ENCODE results near the gene VCAN.

Gene VCAN

DNA sequence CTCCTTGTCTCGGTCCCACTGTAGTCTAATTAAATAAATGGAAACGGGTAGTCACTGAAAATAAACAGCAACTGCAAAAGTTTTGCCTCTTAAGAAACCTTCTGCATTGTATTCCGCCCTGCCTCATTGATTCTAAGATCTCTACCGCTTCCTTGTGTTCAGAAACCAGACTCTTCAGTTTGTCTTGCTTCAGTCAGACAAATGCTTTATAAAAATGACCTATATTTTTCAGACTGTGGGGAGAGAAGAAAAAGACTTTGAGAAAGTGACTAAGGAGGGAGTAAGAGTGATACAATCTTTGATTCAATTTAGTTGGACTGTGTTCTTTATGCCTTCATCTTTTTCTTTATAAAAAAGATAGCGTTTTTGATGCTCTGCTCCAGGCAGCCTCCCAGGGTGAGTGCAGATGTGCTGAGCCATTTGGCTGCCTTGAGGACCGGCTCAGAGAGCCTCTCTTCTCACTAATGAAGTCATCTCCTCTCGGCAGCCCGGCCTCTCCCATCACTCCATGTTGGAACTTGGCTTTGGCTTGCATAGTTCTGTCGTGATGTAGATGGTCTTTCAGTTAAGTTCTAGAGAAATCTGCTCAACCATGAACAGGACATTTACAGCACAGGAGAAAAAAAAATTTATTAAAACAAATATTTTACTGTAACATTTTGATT, 4.0 kb upstream of the VCAN start:
- DNase-seq (ENCODE audit: low read depth) = peak; percentile 18

- DNase-seq (ENCODE audit: low read depth) = no peak
Measured at GRCh38 chr5:83469075-83469474, 2.5 kb upstream of the VCAN start.

GRCh38 chr5:83470526-83471404, 779 bp upstream of the VCAN start:
- DNase-seq (ENCODE audit: low read depth) = no peak

GRCh38 chr5:83472213-83472507, 616 bp downstream of the VCAN start:
- DNase-seq (ENCODE audit: low read depth) = no peak

DNA sequence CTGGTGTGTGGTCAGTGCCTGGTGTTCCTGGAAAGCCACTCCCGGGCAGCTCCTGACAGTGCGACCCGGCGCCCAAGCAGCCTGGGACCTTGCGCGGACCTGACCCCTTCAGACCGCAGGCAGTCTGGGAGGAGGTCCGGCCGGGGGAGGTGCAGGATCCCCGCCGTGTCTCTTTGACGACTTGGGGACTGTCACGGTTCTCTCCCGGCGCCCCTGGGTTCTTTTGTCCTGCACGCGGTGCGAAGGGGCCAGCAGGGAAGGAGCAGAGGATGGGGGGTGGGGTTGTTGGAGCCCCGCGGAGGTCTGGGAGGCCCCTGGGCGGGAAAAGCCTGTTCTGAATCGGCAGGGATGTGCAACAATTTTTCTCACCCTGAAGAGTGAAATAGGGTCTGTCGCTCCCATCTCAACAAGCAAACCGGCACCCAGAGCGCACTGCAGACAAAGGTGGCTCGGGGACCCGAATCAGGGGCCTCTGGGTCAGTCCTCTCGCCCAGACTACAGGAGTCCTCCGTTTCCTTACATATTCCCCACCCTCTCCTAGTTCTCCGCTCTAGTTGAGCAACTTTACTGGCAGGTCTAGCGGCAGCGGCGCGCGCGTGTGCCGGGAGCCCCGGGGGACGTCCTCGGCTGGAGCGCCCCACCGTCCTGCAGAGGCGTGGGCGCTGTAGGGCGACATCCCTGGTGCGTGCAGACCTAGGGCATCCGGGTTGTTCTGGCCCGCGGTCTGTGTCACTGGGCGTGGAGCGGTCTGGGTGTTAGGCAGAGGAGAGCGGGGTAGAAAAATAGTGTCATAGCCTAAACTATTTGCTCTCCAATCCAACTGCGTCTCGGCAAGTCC, 1.2 kb downstream of the VCAN start:
- peak; percentile 15 for DNase-seq (ENCODE audit: low read depth)

GRCh38 chr5:83473346-83474160, 2.0 kb downstream of the VCAN start:
- peak; percentile 97 for DNase-seq (ENCODE audit: low read depth)

- peak; percentile 89 for DNase-seq (ENCODE audit: low read depth)
Measured at GRCh38 chr5:83474161-83474796, 2.7 kb downstream of the VCAN start.

DNA sequence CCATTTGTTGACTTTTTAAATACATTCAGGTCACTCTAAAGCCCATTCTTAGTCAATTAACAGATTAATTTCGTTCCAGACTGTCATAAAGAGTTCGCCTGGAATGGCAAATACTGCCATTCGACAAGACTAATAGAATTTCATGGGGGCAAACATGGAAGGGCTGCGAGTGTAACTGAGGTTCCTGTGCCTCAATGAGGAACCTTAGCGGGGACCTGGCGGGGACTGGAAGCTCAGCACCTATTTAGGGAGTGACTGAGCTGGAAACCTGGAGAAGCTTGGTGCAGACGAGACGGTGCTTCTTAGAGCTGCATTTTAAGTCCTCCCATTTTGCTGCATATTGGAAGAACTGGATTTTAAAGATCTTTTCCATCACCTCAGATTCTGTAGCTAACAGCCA, 3.4 kb downstream of the VCAN start:
- no peak for DNase-seq (ENCODE audit: low read depth)

DNA sequence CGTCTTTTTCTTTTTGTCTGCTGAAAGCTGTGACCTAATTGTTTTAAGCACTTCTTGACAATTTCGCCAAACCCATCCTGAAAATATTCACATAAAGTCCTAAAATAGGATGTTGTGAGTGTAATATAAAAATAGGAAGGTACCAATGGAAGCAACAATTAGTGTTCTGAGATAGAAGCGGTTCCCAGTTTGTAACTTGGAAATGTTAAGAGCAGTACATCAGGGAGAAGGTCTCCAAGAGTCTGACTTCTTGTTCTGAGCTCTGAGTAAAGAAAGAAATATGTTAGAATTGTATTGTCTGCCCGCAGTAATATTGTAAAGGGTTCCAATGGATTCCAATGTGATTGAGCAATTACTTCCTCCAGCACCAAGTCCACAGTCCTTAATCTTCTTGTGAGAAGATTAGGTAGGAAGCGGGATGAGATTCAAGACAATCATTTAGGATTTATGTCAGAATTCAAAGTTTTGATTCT, 3.9 kb downstream of the VCAN start:
- peak; percentile 91 for DNase-seq (ENCODE audit: low read depth)

DNA sequence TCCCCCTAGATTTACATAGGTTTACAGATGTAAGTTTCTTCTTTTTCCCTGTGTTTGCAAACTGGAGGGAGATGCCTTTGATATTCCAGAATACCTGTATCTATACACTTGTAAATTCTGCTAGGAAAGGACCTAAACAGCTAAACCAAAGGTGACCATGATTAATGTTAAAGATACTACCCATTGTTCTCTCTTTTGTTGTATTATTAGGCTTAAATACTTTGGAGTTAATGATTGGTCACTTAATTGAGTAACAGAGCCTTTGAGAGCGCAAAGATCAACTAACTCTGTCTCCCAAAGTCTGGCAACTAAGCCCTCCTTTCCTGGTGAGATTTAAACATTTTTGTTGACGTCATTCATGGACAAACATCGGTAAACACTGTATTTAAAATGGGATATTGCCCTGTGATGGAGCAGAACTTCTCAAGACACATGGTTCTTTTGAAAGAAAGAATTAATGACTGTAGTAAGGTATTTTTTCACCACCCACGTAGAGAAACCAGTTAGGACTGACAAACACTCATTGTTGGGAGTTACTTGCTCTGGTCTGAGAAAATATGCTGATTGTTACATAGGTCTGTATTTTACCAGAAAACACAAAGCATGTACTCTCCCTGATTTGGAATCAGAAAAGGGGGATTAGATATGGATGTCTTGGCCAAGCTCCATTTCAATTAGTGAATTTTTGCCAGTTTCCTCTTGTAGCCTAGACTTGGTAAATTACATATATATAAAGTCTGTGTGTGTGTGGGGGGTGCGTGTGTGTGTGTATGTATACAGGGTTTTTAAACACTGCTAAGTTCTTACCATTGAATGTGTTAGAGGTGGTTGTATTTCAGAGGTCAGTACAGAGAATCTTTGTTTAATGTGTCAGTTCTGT, 4.6 kb downstream of the VCAN start:
- no peak for DNase-seq (ENCODE audit: low read depth)

DNA sequence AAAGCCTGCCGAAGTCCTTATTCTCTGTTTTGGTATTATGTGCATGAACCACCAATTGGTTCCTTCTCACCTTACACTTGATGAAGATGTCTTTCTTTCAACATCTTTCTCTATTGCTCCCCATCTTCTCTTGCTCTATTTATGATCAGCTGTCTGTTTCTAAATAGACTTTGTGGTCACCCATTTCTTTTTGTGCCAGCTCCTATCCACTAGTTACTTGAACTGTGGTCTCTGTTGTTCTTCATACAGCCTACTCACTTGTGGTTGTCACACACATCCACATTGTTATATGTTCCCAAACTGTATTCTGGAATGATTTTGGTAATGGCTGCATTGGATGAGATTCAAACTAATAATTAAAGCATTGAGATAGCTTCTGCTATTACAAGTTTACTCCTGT, 11.4 kb downstream of the VCAN start:
- DNase-seq (ENCODE audit: low read depth) = no peak

- DNase-seq (ENCODE audit: low read depth) = no peak
Measured at GRCh38 chr5:83484294-83484693, 12.8 kb downstream of the VCAN start.

DNA sequence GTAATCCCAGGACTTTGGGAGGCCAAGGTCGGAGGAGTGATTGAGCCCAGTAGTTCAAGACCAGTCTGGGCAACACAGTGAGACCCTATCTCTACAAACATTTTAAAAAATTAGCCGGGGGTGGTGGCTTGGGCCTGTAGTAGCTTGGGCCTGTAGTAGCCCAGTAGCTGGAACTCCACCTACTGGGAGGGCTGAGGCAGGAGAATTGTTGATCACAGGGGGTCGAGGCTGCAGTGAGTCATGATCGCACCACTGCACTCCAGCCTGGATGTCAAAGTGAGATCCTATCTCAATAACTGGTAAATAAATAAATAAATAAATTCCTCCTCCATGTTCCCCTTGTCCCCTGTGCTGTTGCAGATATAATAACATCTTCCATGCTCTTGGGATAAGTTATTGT, 14.3 kb downstream of the VCAN start:
- DNase-seq (ENCODE audit: low read depth) = no peak

- no peak for DNase-seq (ENCODE audit: low read depth)
Measured at GRCh38 chr5:83487155-83487554, 15.6 kb downstream of the VCAN start.

DNA sequence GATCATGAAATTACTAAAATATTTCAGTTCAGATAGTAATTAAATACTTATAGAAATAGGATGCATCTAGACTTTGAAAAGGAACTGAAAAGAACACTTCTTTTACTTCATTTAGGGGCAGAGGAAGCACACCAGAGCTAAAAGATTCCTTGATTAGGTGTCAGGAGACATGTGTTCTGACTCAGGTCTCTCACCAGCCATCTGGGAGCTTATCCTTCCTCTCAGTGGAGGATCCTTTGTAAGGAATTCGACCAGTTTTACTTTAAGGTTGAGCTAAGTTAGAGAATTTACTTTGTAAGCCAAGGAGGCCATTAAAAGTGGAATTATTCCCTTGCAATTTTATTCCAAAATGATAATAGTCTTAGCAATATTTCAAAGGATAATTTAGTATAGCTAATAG, 16.7 kb downstream of the VCAN start:
- peak; percentile 16 for DNase-seq (ENCODE audit: low read depth)

DNA sequence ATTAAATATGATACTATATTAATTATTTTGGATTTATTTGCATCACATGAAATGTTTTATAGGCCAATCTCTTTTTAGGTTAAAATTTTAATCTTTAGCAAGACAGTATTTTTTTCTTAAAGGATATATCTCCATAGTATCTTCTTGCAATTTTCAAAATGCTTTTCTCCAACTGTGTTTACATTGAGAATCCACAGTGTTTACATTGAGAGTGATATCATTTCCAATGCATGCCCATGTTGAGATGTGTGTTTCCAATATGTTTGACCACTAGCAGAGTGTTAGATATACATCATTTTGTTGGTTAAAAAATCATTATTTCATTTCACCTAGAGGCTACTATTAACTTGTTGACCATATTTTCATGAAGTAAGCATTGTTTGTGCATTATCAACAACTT, 17.3 kb downstream of the VCAN start:
- DNase-seq (ENCODE audit: low read depth) = no peak

DNA sequence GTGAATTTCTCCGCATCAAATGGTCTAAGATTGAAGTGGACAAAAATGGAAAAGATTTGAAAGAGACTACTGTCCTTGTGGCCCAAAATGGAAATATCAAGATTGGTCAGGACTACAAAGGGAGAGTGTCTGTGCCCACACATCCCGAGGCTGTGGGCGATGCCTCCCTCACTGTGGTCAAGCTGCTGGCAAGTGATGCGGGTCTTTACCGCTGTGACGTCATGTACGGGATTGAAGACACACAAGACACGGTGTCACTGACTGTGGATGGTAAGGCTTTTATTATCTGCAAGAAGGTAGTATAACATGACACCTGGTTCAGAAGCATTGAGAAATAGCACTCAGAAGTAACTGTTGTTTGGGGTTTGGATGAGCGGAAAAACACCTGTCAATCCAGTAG, 18.7 kb downstream of the VCAN start:
- no peak for DNase-seq (ENCODE audit: low read depth)

GRCh38 chr5:83492331-83492730, 20.8 kb downstream of the VCAN start:
- DNase-seq (ENCODE audit: low read depth) = no peak

- no peak for DNase-seq (ENCODE audit: low read depth)
Measured at GRCh38 chr5:83493644-83494043, 22.1 kb downstream of the VCAN start.

GRCh38 chr5:83494087-83494620, 22.6 kb downstream of the VCAN start:
- DNase-seq (ENCODE audit: low read depth) = no peak
